GM12874 (cell line): ENCODE results near the gene DENND4C.

Source experiments
- CTCF ChIP-seq: IDR thresholded peaks from 2 replicates; pipeline ENCODE4 v1.5.1; 2011; ENCODE audit warnings: low read depth, mild to moderate bottlenecking, control low read depth, low read length, moderate library complexity; ENCODE audit not compliant: insufficient read depth

DENND4C gene

DNA sequence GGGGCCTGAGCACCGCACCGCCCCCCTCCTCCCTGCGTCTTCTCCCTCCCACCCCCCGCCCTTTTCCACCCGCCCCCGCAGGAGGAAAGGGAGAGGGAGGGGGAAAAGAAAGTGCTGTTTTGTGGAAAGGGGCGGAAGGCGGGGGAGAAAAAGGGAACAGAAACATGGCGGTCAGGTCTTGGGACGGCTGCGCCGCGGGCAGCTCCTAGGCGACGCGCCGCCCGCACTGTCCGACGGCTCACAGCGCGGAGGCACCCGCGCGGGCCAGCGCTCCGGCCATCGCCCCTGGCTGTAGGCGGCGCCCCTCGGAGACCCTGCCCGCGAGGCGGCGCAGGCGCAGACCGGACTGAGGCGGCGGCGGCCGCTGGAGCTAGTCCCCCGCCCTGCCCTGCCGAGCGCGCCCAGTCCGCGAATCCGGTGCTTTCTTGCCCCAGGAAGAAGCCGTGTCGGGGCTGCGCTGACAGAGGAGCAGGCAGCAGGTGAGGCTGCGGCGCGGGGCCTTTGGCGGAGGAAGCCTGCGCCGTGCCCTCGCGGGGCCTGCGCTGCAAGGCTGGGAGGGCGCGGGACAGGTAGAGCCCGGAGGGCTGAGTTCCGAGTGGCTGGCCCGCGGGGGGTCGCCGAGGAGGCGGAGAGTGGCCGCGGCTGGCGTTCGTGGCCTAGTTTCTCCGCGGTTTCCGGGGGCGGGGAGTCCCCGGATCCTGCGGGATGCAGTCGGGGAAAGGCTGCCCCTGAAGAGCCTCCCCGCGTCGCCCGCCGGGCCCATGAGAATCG is at the start of gene DENND4C:
Gene DENND4C (plus strand): TSS at position 339 of the 771 bp plus-strand sequence. CDS start 45,482 bp downstream, outside the sequence.
- peak; percentile 24; the same call in 1 of the 2 replicates for TF ChIP-seq CTCF

DNA sequence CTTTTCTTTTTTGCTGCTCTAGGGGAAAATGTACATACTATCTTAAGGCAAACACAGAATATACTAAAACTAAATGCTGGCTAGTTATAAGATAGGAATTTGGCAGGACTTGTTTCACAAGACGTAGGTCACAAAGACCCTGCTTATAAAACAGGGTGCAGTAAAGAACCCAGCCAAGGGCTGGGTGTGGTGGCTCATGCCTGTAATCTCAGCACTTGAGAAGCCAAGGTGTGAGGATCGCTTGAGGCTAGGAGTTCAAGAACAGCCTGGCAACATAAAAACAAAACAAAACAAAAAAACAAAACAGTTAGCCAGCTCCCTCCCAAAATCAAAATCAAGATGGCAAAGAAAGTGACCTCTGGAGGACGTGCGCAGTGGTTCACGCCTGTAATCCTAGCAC is 49.5 kb upstream of the DENND4C start:
- no peak for TF ChIP-seq CTCF

DNA sequence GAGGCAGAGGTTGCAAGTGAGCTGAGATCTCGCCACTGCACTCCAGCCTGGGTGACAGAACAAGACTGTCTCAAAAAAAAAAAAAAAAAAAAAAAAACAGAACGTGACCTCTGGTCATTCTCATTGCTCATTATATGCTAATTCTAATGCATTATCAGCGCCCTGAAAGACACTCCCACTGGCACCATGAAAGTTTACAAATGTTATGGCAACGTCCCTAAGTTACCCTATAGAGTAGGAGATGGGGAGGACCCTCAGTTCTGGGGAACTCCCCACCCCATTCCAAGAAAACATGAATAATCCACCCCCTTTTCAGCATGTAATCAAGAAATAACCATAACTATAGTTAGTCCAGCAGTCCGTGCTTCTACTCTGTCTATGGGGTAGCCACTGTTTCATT is 48.9 kb upstream of the DENND4C start:
- TF ChIP-seq CTCF, result no peak

- TF ChIP-seq CTCF, result no peak
Observed at GRCh38 chr9:19184144-19184917, 46.2 kb upstream of the DENND4C start.

DNA sequence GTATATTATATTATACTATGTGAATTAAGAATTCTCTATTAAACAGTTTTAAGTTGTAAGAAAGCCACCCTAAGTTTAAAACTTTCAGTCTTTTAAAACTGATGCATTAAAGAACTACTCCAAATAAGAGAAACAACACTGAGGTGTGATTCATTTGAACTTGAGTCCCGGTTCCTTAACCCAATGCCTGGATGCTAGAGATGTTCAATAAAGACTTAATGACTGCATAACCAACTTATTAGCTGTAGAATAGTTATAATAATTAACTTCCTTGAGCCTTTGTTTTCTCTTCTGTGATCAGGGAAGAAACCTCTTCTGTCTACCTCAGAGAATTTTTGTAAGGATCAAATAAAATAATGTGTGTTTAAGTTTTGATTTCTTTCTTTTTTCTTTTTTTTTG is 45.3 kb upstream of the DENND4C start:
- no peak for TF ChIP-seq CTCF

DNA sequence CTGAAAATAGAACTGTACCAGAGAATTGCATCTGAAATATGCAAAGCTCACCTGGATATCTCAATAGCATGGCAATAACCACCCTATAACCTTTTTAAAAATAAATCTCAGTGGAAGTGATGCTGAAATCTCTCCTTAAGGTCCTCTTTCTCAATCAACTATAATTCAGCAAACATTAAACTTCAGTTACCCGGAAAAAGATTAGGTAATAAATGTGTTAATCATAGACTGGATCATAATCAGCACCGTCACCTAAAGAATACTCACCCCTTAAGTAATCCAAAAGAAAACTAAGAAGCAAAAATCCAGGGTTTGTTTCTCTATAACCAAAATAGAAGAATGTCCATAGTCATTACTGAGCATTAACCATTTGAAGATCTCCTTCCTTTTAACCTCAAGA is 44.3 kb upstream of the DENND4C start:
- no peak for TF ChIP-seq CTCF

DNA sequence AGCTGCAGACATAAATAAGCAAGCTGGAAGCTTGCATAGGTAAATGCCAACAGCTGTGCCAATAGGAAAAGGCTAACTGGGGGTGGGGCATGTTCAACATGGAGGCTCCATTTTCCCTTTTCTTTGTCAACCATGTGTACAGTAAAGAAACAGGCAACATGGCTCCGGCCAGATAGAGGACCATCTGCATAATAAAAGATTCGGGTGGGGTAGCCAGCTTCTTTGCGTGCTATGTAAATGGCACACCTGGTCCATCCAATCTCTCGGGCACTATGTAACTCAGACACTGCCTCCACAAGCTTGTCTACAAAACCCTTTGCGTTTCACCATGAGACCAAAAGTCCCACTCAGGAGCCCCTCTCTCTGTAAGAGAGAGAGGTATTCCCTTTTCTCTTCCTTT is 41.7 kb upstream of the DENND4C start:
- no peak for TF ChIP-seq CTCF
